IMR-90 (cell line): ENCODE measurements around the gene GRM5. TPM values are rescaled to one million over a fixed set of nuclear protein-coding genes. Genes with fewer than 3 reads are reported as not detected.

Experiments
- ATAC-seq: fragments of 200-7000 bp; cut with Tn5 transposase; 2 replicates; pipeline ENCODE4 v1.9.1; 2020; ENCODE audit warnings: low read depth, mild to moderate bottlenecking, moderate library complexity
- BruUV-seq: library from RNA; stranded (reverse); fragments of 400-500 nt; replicated peaks from 2 replicates; lab custom pipeline; 2021; lab: Mats Ljungman, UMichigan
- CTCF ChIA-PET: fragments of 300-600 bp; formaldehyde crosslinking; extraction: SDS; loops from one replicate; lab custom pipeline; 2021; ENCODE audit warnings: antibody characterized with exemption; lab: Yijun Ruan, JAX
- POLR2A ChIA-PET: fragments of 300-600 bp; sonication (Branson Sonifier 250); formaldehyde crosslinking; loops from one replicate; lab custom pipeline; 2022; ENCODE audit warnings: antibody characterized with exemption; ENCODE audit not compliant: unreplicated experiment; lab: Charles Lee
- DNase-seq: peaks from one replicate; pipeline ENCODE4 v3.0.0; 2013
- H2AFZ ChIP-seq: replicated peaks from 2 replicates; pipeline ENCODE3; 2013; ENCODE audit warnings: low read length, mild to moderate bottlenecking; ENCODE audit not compliant: poor library complexity
- H2AK5ac ChIP-seq: 2 replicates; pipeline ENCODE4 v1.6.1; 2013; ENCODE audit warnings: low read depth, low read length, inconsistent platforms
- H2AK9ac ChIP-seq: replicated peaks from 2 replicates; pipeline ENCODE3; 2013; ENCODE audit warnings: mild to moderate bottlenecking, low read depth, low read length, moderate library complexity; ENCODE audit not compliant: poor library complexity
- H2BK120ac ChIP-seq: 2 replicates; pipeline ENCODE4 v1.6.1; 2013; ENCODE audit warnings: low read depth, low read length, inconsistent platforms
- H2BK15ac ChIP-seq: 3 replicates; pipeline ENCODE4 v1.6.1; 2013; ENCODE audit warnings: low read depth, low read length, inconsistent platforms
- H2BK20ac ChIP-seq: 2 replicates; pipeline ENCODE4 v1.6.1; 2013; ENCODE audit warnings: low read depth, mild to moderate bottlenecking, inconsistent platforms, low read length, moderate library complexity
- H2BK5ac ChIP-seq: 2 replicates; pipeline ENCODE4 v1.6.1; 2013; ENCODE audit warnings: mild to moderate bottlenecking, low read depth, low read length, inconsistent platforms; ENCODE audit not compliant: poor library complexity, severe bottlenecking
- H3K14ac ChIP-seq: replicated peaks from 2 replicates; pipeline ENCODE4 v1.6.1; 2013; ENCODE audit warnings: low read depth, low read length, inconsistent platforms
- H3K18ac ChIP-seq: 2 replicates; pipeline ENCODE4 v1.6.1; 2013; ENCODE audit warnings: low read depth, low read length, control low read depth
- H3K23ac ChIP-seq: 2 replicates; pipeline ENCODE4 v1.6.1; 2013; ENCODE audit warnings: low read depth, low read length, inconsistent platforms
- H3K27ac ChIP-seq: 2 replicates; pipeline ENCODE4 v1.5.1; 2013; ENCODE audit warnings: mild to moderate bottlenecking, control low read depth, low read length; ENCODE audit not compliant: insufficient read depth
- H3K27me3 ChIP-seq: 2 replicates; pipeline ENCODE4 v1.6.1; 2013; ENCODE audit warnings: low read length; ENCODE audit not compliant: control insufficient read depth, insufficient read depth
- H3K36me3 ChIP-seq: 2 replicates; pipeline ENCODE4 v1.6.1; 2013; ENCODE audit warnings: low read length, mixed read lengths; ENCODE audit not compliant: control insufficient read depth, insufficient read depth
- H3K4ac ChIP-seq: 2 replicates; pipeline ENCODE4 v1.6.1; 2013; ENCODE audit warnings: low read depth, low read length, inconsistent platforms
- H3K4me1 ChIP-seq: 2 replicates; pipeline ENCODE4 v1.6.1; 2013; ENCODE audit warnings: low read length, mixed read lengths; ENCODE audit not compliant: control insufficient read depth, insufficient read depth
- H3K4me2 ChIP-seq: 2 replicates; pipeline ENCODE4 v1.6.1; 2013; ENCODE audit warnings: low read depth, mild to moderate bottlenecking, control low read depth, low read length, moderate library complexity
- H3K4me3 ChIP-seq: 2 replicates; pipeline ENCODE4 v1.5.1; 2013; ENCODE audit warnings: low read depth, mild to moderate bottlenecking, control low read depth, low read length, moderate library complexity; ENCODE audit not compliant: insufficient read depth
- H3K56ac ChIP-seq: 2 replicates; pipeline ENCODE4 v1.6.1; 2013; ENCODE audit warnings: low read length, inconsistent platforms; ENCODE audit not compliant: insufficient read depth; ENCODE audit errors: extremely low read depth
- H3K79me1 ChIP-seq, 2 experiments: 2 replicates each; pipeline ENCODE4 v1.6.1; 2013; ENCODE audit warnings: low read length in 2 of 2, inconsistent platforms in 1 of 2, low read depth in 1 of 2
- H3K9ac ChIP-seq: 2 replicates; pipeline ENCODE4 v1.6.1; 2013; ENCODE audit warnings: low read depth, low read length, control low read depth
- H3K9me1 ChIP-seq: 2 replicates; pipeline ENCODE4 v1.6.1; 2013; ENCODE audit warnings: low read length, inconsistent platforms; ENCODE audit not compliant: insufficient read depth
- H3K9me3 ChIP-seq: 2 replicates; pipeline ENCODE4 v1.6.1; 2013; ENCODE audit warnings: low read length; ENCODE audit not compliant: control insufficient read depth, insufficient read depth
- H4K20me1 ChIP-seq: 2 replicates; pipeline ENCODE4 v1.6.1; 2013; ENCODE audit warnings: low read length, inconsistent platforms; ENCODE audit not compliant: insufficient read depth
- H4K5ac ChIP-seq: 2 replicates; pipeline ENCODE4 v1.6.1; 2013; ENCODE audit warnings: mild to moderate bottlenecking, low read depth, low read length, control low read depth
- H4K8ac ChIP-seq, 2 experiments: 2 replicates each; pipeline ENCODE4 v1.6.1; 2013; ENCODE audit warnings: low read depth in 2 of 2, low read length in 2 of 2, control low read depth in 1 of 2, inconsistent platforms in 1 of 2
- H4K91ac ChIP-seq: 2 replicates; pipeline ENCODE4 v1.6.1; 2013; ENCODE audit warnings: low read depth, low read length, inconsistent platforms; ENCODE audit not compliant: insufficient read depth
- CEBPB ChIP-seq: IDR thresholded peaks from 2 replicates; pipeline ENCODE4 v1.6.1; 2012; ENCODE audit warnings: low read depth, low read length, improper control_type of control experiment
- FOS ChIP-seq: fragments of 150-350 bp; IDR thresholded peaks from 2 replicates; pipeline ENCODE4 v1.6.1; 2016; ENCODE audit warnings: low read depth, low read length
- MAFK ChIP-seq: IDR thresholded peaks from 2 replicates; pipeline ENCODE4 v1.6.1; 2012; ENCODE audit warnings: low read depth, low read length, improper control_type of control experiment
- MAZ ChIP-seq: IDR thresholded peaks from 2 replicates; pipeline ENCODE4 v1.6.1; 2012; ENCODE audit warnings: low read depth, mild to moderate bottlenecking, low read length, improper control_type of control experiment, moderate library complexity, borderline replicate concordance
- POLR2A ChIP-seq: IDR thresholded peaks from 2 replicates; pipeline ENCODE4 v1.6.1; 2012; ENCODE audit warnings: mild to moderate bottlenecking, low read depth, low read length
- RAD21 ChIP-seq: IDR thresholded peaks from 2 replicates; pipeline ENCODE4 v1.6.1; 2012; ENCODE audit warnings: low read length, improper control_type of control experiment
- RCOR1 ChIP-seq: IDR thresholded peaks from 2 replicates; pipeline ENCODE4 v1.6.1; 2012; ENCODE audit warnings: mild to moderate bottlenecking, low read length, improper control_type of control experiment; ENCODE audit not compliant: insufficient replicate concordance
- RFX5 ChIP-seq: IDR thresholded peaks from 2 replicates; pipeline ENCODE4 v1.8.0; 2012; ENCODE audit warnings: low read depth, mild to moderate bottlenecking, low read length, moderate library complexity
- SMC3 ChIP-seq: fragments of 150-350 bp; IDR thresholded peaks from 2 replicates; pipeline ENCODE4 v1.6.1; 2016; ENCODE audit warnings: low read depth, mild to moderate bottlenecking, antibody characterized with exemption, low read length, moderate library complexity
- USF2 ChIP-seq: fragments of 150-350 bp; IDR thresholded peaks from 2 replicates; pipeline ENCODE4 v1.6.1; 2017; ENCODE audit warnings: mild to moderate bottlenecking, antibody characterized with exemption, low read length, low read depth
- WGBS, 2 experiments: methylation state at CpG; one replicate each; pipeline versions ENCODE4 v1.1.5 to v1.1.7; 2013; ENCODE audit warnings: missing lambda C conversion rate in 2 of 2; ENCODE audit not compliant: insufficient read length in 1 of 2; ENCODE audit errors: extremely low coverage in 2 of 2; 5-methylcytosine and 5-hydroxymethylcytosine counted together
- dilution Hi-C: fragments of 300-500 bp; cut with HindIII; formaldehyde crosslinking; loops from one replicate; pipeline ENCODE4 v1.14.3; 2018; ENCODE audit warnings: low sequenced_read_pairs; ENCODE audit not compliant: unreplicated experiment
- in situ Hi-C: fragments of 300-500 bp; cut with MboI; formaldehyde crosslinking; loops from 3 replicates; pipeline ENCODE4 v1.14.3; 2019; ENCODE audit warnings: low sequenced_read_pairs, inconsistent platforms, mixed read lengths
- intact Hi-C: fragments of 100-400 bp; cut with micrococcal nuclease; formaldehyde crosslinking; loops from 2 replicates; pipeline ENCODE4 v1.10.0; 2022
- polyA plus RNA-seq, 3 experiments: library from polyadenylated mRNA; depleted of rRNA; stranded (reverse); fragments of >200 nt; gene quantifications; 2 replicates each; pipeline ENCODE4 v1.2.3, GENCODE V29; 2012; ENCODE audit warnings: low replicate concordance in 1 of 3
- total RNA-seq: library from RNA; depleted of rRNA; stranded (reverse); fragments of >200 nt; gene quantifications from 2 replicates; pipeline ENCODE4 v1.2.3, GENCODE V29; 2012
- TF ChIP-seq, protein P1 (sequence below): conservative IDR thresholded peaks from 2 replicates; pipeline ENCODE4 v1.5.1; 2012; ENCODE audit warnings: mild to moderate bottlenecking, low read depth, low read length, improper control_type of control experiment
- TF ChIP-seq, protein P2 (sequence below): fragments of 150-350 bp; IDR thresholded peaks from 2 replicates; pipeline ENCODE4 v1.6.1; 2016; ENCODE audit warnings: low read depth, mild to moderate bottlenecking, low read length, moderate library complexity, borderline replicate concordance

GRM5 gene
- total and polyA plus RNA-seq, 2 of the 4 experiments (the other 2 are of a cell fraction) = under 0.01 TPM

DNA sequence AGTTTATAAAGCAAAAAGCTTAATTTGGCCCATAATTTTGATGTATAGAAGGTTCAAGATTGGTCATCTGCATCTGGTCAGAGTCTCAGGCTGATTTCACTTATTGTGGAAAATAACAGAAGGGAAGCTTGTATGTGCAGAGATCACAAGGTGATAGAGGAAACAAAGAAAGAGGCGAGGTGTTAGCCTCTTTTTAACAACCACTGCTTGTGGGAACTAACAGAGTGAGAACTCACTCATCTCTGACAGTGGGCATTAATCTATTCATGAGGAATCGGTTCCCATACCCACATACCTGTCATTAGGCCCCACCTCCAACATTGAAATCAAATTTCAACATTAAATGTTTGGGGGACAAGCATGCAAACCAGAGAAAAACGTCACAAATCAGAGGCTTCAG is 250.3 kb downstream of the GRM5 start:
- ATAC-seq (no peak), DNase-seq (no peak)
- Histone ChIP-seq H2BK5ac (no peak overlapping the region), H3K27ac (no peak overlapping the region), H2AK5ac (no peak overlapping the region), H3K9me1 (no peaks in the 10 kb centered on the region), H3K36me3 (no peaks in the 10 kb centered on the region), H3K9ac (no peak overlapping the region), H3K4ac (no peak overlapping the region), H4K8ac (no peak overlapping the region), H4K91ac (no peak overlapping the region), H3K56ac (no peak overlapping the region), H3K9me3 (no peaks in the 10 kb centered on the region), H4K20me1 (no peaks in the 10 kb centered on the region), H3K23ac (no peak overlapping the region), H3K79me1 (no peaks in the 10 kb centered on the region), H2BK20ac (no peak overlapping the region), H2BK120ac (no peak overlapping the region), H3K4me3 (no peak overlapping the region), H4K5ac (no peak overlapping the region), H3K14ac (no peak overlapping the region), H3K4me1 (no peaks in the 10 kb centered on the region), H2BK15ac (no peak overlapping the region), H3K4me2 (no peak overlapping the region), H2AK9ac (no peak overlapping the region), H2AFZ (no peak overlapping the region), H3K27me3 (no peaks in the 10 kb centered on the region), H3K18ac (no peak overlapping the region)
- WGBS, 2 experiments = no CpG with 5 or more reads among the region's 3 CpGs
- in situ Hi-C loops (no loop called here), intact Hi-C loops (no loop called here), dilution Hi-C loops (no loop called here)
- TF ChIP-seq MAZ (no peak), FOS (no peak), POLR2A (no peak), MAFK (no peak), RAD21 (no peak), RCOR1 (no peak), CEBPB (no peak), USF2 (no peak), SMC3 (no peak), RFX5 (no peak)
- TF ChIP-seq, protein P1, sequence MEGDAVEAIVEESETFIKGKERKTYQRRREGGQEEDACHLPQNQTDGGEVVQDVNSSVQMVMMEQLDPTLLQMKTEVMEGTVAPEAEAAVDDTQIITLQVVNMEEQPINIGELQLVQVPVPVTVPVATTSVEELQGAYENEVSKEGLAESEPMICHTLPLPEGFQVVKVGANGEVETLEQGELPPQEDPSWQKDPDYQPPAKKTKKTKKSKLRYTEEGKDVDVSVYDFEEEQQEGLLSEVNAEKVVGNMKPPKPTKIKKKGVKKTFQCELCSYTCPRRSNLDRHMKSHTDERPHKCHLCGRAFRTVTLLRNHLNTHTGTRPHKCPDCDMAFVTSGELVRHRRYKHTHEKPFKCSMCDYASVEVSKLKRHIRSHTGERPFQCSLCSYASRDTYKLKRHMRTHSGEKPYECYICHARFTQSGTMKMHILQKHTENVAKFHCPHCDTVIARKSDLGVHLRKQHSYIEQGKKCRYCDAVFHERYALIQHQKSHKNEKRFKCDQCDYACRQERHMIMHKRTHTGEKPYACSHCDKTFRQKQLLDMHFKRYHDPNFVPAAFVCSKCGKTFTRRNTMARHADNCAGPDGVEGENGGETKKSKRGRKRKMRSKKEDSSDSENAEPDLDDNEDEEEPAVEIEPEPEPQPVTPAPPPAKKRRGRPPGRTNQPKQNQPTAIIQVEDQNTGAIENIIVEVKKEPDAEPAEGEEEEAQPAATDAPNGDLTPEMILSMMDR = no peak
- TF ChIP-seq, protein P2, sequence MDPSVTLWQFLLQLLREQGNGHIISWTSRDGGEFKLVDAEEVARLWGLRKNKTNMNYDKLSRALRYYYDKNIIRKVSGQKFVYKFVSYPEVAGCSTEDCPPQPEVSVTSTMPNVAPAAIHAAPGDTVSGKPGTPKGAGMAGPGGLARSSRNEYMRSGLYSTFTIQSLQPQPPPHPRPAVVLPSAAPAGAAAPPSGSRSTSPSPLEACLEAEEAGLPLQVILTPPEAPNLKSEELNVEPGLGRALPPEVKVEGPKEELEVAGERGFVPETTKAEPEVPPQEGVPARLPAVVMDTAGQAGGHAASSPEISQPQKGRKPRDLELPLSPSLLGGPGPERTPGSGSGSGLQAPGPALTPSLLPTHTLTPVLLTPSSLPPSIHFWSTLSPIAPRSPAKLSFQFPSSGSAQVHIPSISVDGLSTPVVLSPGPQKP = no peak
- BruUV-seq = no TSS peak
- ChIA-PET CTCF (no interaction called here), POLR2A (no interaction called here)
